GM19372 (cell line): ENCODE data around the gene PRICKLE1.

Source experiments
- ATAC-seq: cut with Tn5 transposase; IDR thresholded peaks from one replicate; pipeline ENCODE4 v1.9.1; 2021; ENCODE audit warnings: mild to moderate bottlenecking, low read depth, moderate library complexity; ENCODE audit not compliant: unreplicated experiment

The PRICKLE1 gene

GRCh38 chr12:42502682-42503081 lies 86.9 kb downstream of the PRICKLE1 start:
- no peak for ATAC-seq

- ATAC-seq, result no peak
Measured at GRCh38 chr12:42498549-42499247, 90.8 kb downstream of the PRICKLE1 start.

GRCh38 chr12:42496886-42497285 lies 92.7 kb downstream of the PRICKLE1 start:
- no peak for ATAC-seq

GRCh38 chr12:42495244-42495643 lies 94.3 kb downstream of the PRICKLE1 start:
- no peak for ATAC-seq

- no peak for ATAC-seq
Measured at GRCh38 chr12:42492267-42492666, 97.3 kb downstream of the PRICKLE1 start.

GRCh38 chr12:42490261-42490842 lies 99.2 kb downstream of the PRICKLE1 start:
- no peak for ATAC-seq

- no peak for ATAC-seq
Measured at GRCh38 chr12:42486407-42486806, 103.1 kb downstream of the PRICKLE1 start.

- ATAC-seq, result no peak
Measured at GRCh38 chr12:42485823-42486222, 103.7 kb downstream of the PRICKLE1 start.

- no peak for ATAC-seq
Measured at GRCh38 chr12:42484996-42485395, 104.5 kb downstream of the PRICKLE1 start.

GRCh38 chr12:42483521-42483790 lies 106.1 kb downstream of the PRICKLE1 start:
- ATAC-seq, result peak; percentile 32

GRCh38 chr12:42482748-42483520 lies 106.6 kb downstream of the PRICKLE1 start:
- peak; percentile 81 for ATAC-seq

GRCh38 chr12:42482041-42482747 lies 107.4 kb downstream of the PRICKLE1 start:
- ATAC-seq, result peak; percentile 0

GRCh38 chr12:42481368-42481767 lies 108.2 kb downstream of the PRICKLE1 start:
- no peak for ATAC-seq

- no peak for ATAC-seq
Measured at GRCh38 chr12:42477941-42478340, 111.6 kb downstream of the PRICKLE1 start.

GRCh38 chr12:42475106-42475505 lies 114.4 kb downstream of the PRICKLE1 start:
- no peak for ATAC-seq

- ATAC-seq, result no peak
Measured at GRCh38 chr12:42474391-42474790, 115.2 kb downstream of the PRICKLE1 start.

- no peak for ATAC-seq
Measured at GRCh38 chr12:42473561-42473960, 116.0 kb downstream of the PRICKLE1 start.

- no peak for ATAC-seq
Measured at GRCh38 chr12:42473130-42473529, 116.4 kb downstream of the PRICKLE1 start.

- ATAC-seq, result no peak
Measured at GRCh38 chr12:42472376-42472775, 117.2 kb downstream of the PRICKLE1 start.

- peak; percentile 95 for ATAC-seq
Measured at GRCh38 chr12:42469355-42470175, 120.0 kb downstream of the PRICKLE1 start.
